H1 (cell line): ENCODE data around the gene KLHL3. TPM values are rescaled to one million over a fixed set of nuclear protein-coding genes. Genes with fewer than 3 reads are reported as not detected.

Source experiments
- CBX8 ChIP-seq: fragments of 300-800, 300-1000 bp; sonication (generic); IDR thresholded peaks from 2 replicates; pipeline ENCODE4 v1.7.1; 2016; ENCODE audit warnings: low read depth, low read length, borderline replicate concordance
- EGR1 ChIP-seq: IDR thresholded peaks from 2 replicates; pipeline ENCODE4 v1.6.1; 2011; ENCODE audit warnings: low read depth, low read length, borderline replicate concordance
- GABPA ChIP-seq: IDR thresholded peaks from 2 replicates; pipeline ENCODE4 v1.6.1; 2011; ENCODE audit warnings: mild to moderate bottlenecking, low read length, moderate library complexity, borderline replicate concordance; ENCODE audit not compliant: insufficient read depth
- HDAC6 ChIP-seq: IDR thresholded peaks from one replicate; pipeline ENCODE4 v1.7.1; 2012; ENCODE audit warnings: low read depth, mild to moderate bottlenecking, inconsistent platforms, low read length, moderate library complexity
- JUN ChIP-seq: IDR thresholded peaks from 2 replicates; pipeline ENCODE4 v1.6.1; 2011; ENCODE audit warnings: low read depth, mild to moderate bottlenecking, improper control_type of control experiment, low read length
- KDM4A ChIP-seq: IDR thresholded peaks from one replicate; pipeline ENCODE4 v1.7.1; 2012; ENCODE audit warnings: low read depth, mild to moderate bottlenecking, moderate library complexity, low read length, inconsistent platforms; ENCODE audit not compliant: severe bottlenecking
- POLR2AphosphoS5 ChIP-seq: IDR thresholded peaks from 2 replicates; pipeline ENCODE4 v1.6.1; 2011; ENCODE audit warnings: low read depth, low read length
- RAD21 ChIP-seq, 2 experiments: IDR thresholded peaks in 1 of 2; conservative IDR thresholded peaks in 1 of 2; 2 replicates each; pipeline ENCODE4 v1.6.1; 2011; ENCODE audit warnings: low read depth in 2 of 2, low read length in 2 of 2, improper control_type of control experiment in 1 of 2, inconsistent platforms in 1 of 2, mild to moderate bottlenecking in 1 of 2, moderate library complexity in 1 of 2
- RXRA ChIP-seq: IDR thresholded peaks from 2 replicates; pipeline ENCODE4 v1.6.1; 2011; ENCODE audit warnings: low read depth, mild to moderate bottlenecking, low read length, moderate library complexity; ENCODE audit not compliant: insufficient read depth
- SP2 ChIP-seq: IDR thresholded peaks from 2 replicates; pipeline ENCODE4 v1.6.1; 2012; ENCODE audit warnings: mild to moderate bottlenecking, low read length, inconsistent platforms
- polyA plus RNA-seq, 7 experiments: library from polyadenylated mRNA; depleted of rRNA in 3 of 7; stranded (reverse) in 5 of 7; unstranded in 2 of 7; fragments of >200 nt in 5 of 7; fragments of 200-250 nt in 2 of 7; gene quantifications; 1 replicate in 5 of 7; 2 replicates in 1 of 7; 4 replicates in 1 of 7; pipeline versions ENCODE4 v1.2.1 to v1.2.3, GENCODE V29; 2011 to 2013; ENCODE audit warnings: missing spikeins in 2 of 7, mixed read lengths in 2 of 7
- total RNA-seq: library from RNA; stranded (reverse); fragmentation: NEBNext Ultra II Directional; extraction: Animal tissue kit (Norgen Biotek cat#: 25700); gene quantifications from 2 replicates; pipeline ENCODE4 v1.2.1, GENCODE V29; 2021
- TF ChIP-seq, protein P1 (sequence below): fragments of 300-600 bp; sonication (generic); IDR thresholded peaks from 2 replicates; pipeline ENCODE4 v1.7.1; 2012; ENCODE audit warnings: low read length, moderate library complexity, mild to moderate bottlenecking, inconsistent platforms; ENCODE audit not compliant: insufficient replicate concordance

KLHL3 gene
- total and polyA plus RNA-seq, 2 of the 8 experiments (the other 6 are each of a cell fraction or from before 2014, with no cell fraction given): 7.4 to 13.7 TPM

DNA sequence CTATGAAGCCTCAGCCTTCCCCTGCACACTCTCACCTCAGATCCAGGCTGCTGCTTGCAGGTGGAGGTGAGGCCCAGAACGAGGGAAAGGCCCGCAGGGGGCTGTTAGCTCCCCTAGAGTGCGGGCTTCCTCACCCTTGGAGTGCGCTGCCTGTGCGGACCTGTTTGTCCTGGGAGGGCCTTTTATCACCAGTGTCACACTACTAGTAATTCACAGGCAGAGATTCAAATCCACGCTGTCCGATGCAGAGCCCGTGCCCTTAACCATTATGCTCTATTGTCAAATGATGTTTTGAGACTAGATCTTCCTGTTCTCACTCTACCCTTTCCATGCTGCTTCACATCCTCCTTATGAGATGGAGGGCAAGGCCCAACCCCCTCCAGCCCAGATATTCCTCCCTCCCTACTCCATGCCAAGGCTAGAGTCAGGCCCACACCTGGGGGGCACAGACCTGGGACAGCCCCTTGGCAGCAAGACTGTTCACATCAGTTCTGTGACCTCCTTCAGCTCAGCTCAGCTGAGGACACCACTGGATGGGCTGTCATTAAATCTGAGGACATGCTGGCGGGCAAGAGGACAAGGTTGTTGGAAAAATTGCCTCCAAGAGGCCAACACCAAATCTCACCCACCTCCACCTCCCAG is 124.0 kb downstream of the KLHL3 start (continued):
- TF ChIP-seq, protein P1, sequence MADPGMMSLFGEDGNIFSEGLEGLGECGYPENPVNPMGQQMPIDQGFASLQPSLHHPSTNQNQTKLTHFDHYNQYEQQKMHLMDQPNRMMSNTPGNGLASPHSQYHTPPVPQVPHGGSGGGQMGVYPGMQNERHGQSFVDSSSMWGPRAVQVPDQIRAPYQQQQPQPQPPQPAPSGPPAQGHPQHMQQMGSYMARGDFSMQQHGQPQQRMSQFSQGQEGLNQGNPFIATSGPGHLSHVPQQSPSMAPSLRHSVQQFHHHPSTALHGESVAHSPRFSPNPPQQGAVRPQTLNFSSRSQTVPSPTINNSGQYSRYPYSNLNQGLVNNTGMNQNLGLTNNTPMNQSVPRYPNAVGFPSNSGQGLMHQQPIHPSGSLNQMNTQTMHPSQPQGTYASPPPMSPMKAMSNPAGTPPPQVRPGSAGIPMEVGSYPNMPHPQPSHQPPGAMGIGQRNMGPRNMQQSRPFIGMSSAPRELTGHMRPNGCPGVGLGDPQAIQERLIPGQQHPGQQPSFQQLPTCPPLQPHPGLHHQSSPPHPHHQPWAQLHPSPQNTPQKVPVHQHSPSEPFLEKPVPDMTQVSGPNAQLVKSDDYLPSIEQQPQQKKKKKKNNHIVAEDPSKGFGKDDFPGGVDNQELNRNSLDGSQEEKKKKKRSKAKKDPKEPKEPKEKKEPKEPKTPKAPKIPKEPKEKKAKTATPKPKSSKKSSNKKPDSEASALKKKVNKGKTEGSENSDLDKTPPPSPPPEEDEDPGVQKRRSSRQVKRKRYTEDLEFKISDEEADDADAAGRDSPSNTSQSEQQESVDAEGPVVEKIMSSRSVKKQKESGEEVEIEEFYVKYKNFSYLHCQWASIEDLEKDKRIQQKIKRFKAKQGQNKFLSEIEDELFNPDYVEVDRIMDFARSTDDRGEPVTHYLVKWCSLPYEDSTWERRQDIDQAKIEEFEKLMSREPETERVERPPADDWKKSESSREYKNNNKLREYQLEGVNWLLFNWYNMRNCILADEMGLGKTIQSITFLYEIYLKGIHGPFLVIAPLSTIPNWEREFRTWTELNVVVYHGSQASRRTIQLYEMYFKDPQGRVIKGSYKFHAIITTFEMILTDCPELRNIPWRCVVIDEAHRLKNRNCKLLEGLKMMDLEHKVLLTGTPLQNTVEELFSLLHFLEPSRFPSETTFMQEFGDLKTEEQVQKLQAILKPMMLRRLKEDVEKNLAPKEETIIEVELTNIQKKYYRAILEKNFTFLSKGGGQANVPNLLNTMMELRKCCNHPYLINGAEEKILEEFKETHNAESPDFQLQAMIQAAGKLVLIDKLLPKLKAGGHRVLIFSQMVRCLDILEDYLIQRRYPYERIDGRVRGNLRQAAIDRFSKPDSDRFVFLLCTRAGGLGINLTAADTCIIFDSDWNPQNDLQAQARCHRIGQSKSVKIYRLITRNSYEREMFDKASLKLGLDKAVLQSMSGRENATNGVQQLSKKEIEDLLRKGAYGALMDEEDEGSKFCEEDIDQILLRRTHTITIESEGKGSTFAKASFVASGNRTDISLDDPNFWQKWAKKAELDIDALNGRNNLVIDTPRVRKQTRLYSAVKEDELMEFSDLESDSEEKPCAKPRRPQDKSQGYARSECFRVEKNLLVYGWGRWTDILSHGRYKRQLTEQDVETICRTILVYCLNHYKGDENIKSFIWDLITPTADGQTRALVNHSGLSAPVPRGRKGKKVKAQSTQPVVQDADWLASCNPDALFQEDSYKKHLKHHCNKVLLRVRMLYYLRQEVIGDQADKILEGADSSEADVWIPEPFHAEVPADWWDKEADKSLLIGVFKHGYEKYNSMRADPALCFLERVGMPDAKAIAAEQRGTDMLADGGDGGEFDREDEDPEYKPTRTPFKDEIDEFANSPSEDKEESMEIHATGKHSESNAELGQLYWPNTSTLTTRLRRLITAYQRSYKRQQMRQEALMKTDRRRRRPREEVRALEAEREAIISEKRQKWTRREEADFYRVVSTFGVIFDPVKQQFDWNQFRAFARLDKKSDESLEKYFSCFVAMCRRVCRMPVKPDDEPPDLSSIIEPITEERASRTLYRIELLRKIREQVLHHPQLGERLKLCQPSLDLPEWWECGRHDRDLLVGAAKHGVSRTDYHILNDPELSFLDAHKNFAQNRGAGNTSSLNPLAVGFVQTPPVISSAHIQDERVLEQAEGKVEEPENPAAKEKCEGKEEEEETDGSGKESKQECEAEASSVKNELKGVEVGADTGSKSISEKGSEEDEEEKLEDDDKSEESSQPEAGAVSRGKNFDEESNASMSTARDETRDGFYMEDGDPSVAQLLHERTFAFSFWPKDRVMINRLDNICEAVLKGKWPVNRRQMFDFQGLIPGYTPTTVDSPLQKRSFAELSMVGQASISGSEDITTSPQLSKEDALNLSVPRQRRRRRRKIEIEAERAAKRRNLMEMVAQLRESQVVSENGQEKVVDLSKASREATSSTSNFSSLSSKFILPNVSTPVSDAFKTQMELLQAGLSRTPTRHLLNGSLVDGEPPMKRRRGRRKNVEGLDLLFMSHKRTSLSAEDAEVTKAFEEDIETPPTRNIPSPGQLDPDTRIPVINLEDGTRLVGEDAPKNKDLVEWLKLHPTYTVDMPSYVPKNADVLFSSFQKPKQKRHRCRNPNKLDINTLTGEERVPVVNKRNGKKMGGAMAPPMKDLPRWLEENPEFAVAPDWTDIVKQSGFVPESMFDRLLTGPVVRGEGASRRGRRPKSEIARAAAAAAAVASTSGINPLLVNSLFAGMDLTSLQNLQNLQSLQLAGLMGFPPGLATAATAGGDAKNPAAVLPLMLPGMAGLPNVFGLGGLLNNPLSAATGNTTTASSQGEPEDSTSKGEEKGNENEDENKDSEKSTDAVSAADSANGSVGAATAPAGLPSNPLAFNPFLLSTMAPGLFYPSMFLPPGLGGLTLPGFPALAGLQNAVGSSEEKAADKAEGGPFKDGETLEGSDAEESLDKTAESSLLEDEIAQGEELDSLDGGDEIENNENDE: no peak
- TF ChIP-seq KDM4A (no peak), JUN (no peak), CBX8 (no peak), RAD21 (IDR thresholded peaks at IDR 0.05 in 1 of 2, conservative IDR thresholded peaks at IDR 0.05 in 1 of 2; ENCODE audit: low read depth in 2 of 2, low read length in 2 of 2) (no peak), EGR1 (no peak), GABPA (no peak), RXRA (no peak), POLR2AphosphoS5 (no peak), SP2 (no peak), HDAC6 (no peak)
